GM12892 (cell line): ENCODE results near the gene MROH7.

Source experiments
- POLR2A ChIP-seq: IDR thresholded peaks from 2 replicates; pipeline ENCODE4 v1.6.1; 2011; ENCODE audit warnings: low read depth, low read length, control low read depth
- POLR2AphosphoS5 ChIP-seq: IDR thresholded peaks from 2 replicates; pipeline ENCODE4 v1.6.1; 2011; ENCODE audit warnings: low read depth, low read length, control low read depth
- TAF1 ChIP-seq: IDR thresholded peaks from 2 replicates; pipeline ENCODE4 v1.6.1; 2011; ENCODE audit warnings: low read depth, mild to moderate bottlenecking, control low read depth, low read length, borderline replicate concordance

- TF ChIP-seq POLR2AphosphoS5 (no peak), POLR2A (no peak), TAF1 (no peak)
Measured at GRCh38 chr1:54701996-54702395, 60.4 kb downstream of the MROH7 start.
